PFSK-1 (cell line): ENCODE measurements around the gene CBL.

Source experiments
- POLR2AphosphoS5 ChIP-seq: IDR thresholded peaks from 2 replicates; pipeline ENCODE4 v1.6.1; 2012; ENCODE audit warnings: low read depth, mild to moderate bottlenecking, control low read depth, low read length, moderate library complexity
- REST ChIP-seq, 2 experiments: IDR thresholded peaks; 2 replicates each; pipeline versions ENCODE4 v1.6.1 to v1.8.0; 2011 to 2012; ENCODE audit warnings: low read depth in 2 of 2, low read length in 2 of 2, control low read depth in 1 of 2, inconsistent platforms in 1 of 2, mild to moderate bottlenecking in 1 of 2, moderate library complexity in 1 of 2; ENCODE audit not compliant: insufficient read depth in 1 of 2
- SIN3A ChIP-seq: IDR thresholded peaks from 2 replicates; pipeline ENCODE4 v1.6.1; 2012; ENCODE audit warnings: mild to moderate bottlenecking, low read length, moderate library complexity, borderline replicate concordance; ENCODE audit not compliant: insufficient read depth

- TF ChIP-seq SIN3A (no peak), REST (IDR thresholded peaks at IDR 0.05; ENCODE audit: insufficient read depth in 1 of 2, low read depth in 2 of 2, low read length in 2 of 2) (no peak), POLR2AphosphoS5 (no peak)
Observed at GRCh38 chr11:119341222-119342022, 135.3 kb downstream of the CBL start.
